ENCODE measurements around the gene PSAPL1.

GRCh38 chr4:7470522-7471128 lies 35.9 kb upstream of the PSAPL1 start:
- TF ChIP-seq CTCF (IDR thresholded peaks at IDR 0.05) (no peak), POLR2A (IDR thresholded peaks at IDR 0.05) (no peak), POLR2AphosphoS5 (IDR thresholded peaks at IDR 0.05) (no peak)
